ENCODE measurements around the gene HOMER2.

The HOMER2 gene

DNA sequence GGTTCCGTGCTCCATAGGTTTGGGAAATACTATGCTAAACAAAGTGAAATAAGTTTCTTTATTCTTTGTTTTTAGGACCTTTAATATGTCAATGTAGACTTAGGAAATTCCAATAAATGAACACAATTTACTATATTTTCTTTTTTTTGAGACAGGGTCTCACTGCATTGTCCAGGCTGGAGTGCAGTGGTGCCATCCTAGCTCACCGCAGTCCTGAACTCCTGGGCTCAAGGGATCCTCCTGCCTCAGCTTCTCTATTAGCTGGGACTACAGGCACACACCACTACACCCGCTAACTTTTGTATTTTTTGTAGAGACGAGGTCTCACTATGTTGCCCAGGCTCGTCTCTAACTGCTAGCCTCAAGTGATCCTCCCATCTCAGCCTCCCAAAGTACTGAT is 12.4 kb upstream of the HOMER2 start:
- Histone ChIP-seq H3K27ac (ENCODE audit: low read depth, low read length) (no peak overlapping the region), H3K27me3 (ENCODE audit: insufficient read depth, low read length) (no peaks in the 10 kb centered on the region), H3K4me3 (ENCODE audit: low read depth, low read length) (no peak overlapping the region), H3K4me1 (ENCODE audit: control insufficient read depth, insufficient read depth, low read length, unreplicated experiment) (no peaks in the 10 kb centered on the region), H3K79me2 (ENCODE audit: control insufficient read depth, insufficient read depth, low read length, unreplicated experiment) (no peaks in the 10 kb centered on the region), H3K36me3 (ENCODE audit: insufficient read depth, low read length) (no peaks in the 10 kb centered on the region), H2AFZ (ENCODE audit: low read length, unreplicated experiment) (no peak overlapping the region)

DNA sequence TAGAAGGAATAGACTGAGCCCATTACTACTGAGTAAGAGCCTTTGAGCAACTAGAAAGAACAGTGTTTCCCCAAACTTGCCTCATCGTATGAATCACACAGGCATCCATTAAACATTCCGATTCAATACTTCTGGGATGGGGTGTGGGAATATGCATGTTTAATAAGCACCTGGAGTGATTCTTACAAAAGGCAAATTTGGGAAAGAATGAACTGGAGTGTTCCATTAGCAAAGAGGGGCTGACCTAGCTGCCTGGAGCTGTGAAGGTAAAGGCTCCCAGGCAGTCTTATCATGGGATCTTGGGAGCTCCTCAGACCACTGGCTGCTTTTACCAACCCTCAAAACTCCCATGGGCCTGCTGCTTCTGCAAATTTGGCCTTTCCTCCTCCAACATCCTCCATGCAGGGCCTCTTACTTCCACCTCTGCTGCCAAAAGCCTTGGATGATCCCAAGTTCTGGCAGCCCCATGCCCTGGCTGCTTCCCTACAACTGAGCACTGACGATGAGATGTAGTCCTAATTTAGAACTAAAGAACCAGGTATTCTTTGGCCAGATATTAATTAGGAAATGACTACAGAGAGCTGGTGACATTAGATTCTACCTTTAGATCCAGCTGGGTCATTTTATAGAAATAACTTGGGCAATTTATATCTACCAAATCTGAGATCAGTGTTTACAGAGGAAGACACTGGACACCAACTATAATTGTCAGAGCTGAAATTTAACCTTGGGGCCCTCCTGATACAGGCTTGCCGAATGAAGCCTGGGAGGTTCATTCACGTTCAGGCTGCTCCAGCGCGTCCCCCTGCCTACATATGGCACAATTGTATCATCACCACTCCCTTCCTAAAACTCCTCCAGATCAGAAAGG is 11.2 kb upstream of the HOMER2 start:
- Histone ChIP-seq H3K4me1 (ENCODE audit: control insufficient read depth, insufficient read depth, low read length, unreplicated experiment) (no peaks in the 10 kb centered on the region), H3K79me2 (ENCODE audit: control insufficient read depth, insufficient read depth, low read length, unreplicated experiment) (no peaks in the 10 kb centered on the region), H3K27me3 (ENCODE audit: insufficient read depth, low read length) (no peaks in the 10 kb centered on the region), H3K4me3 (ENCODE audit: low read depth, low read length) (no peak overlapping the region), H3K36me3 (ENCODE audit: insufficient read depth, low read length) (no peaks in the 10 kb centered on the region), H2AFZ (ENCODE audit: low read length, unreplicated experiment) (no peak overlapping the region), H3K27ac (ENCODE audit: low read depth, low read length) (no peak overlapping the region)

- H3K79me2 ChIP-seq (ENCODE audit: control insufficient read depth, insufficient read depth, low read length, unreplicated experiment) = no peaks in the 10 kb centered on the region
- no peaks in the 10 kb centered on the region for H3K36me3 ChIP-seq (ENCODE audit: insufficient read depth, low read length)
- no peak overlapping the region for H3K27ac ChIP-seq (ENCODE audit: low read depth, low read length)
- no peak overlapping the region for H2AFZ ChIP-seq (ENCODE audit: low read length, unreplicated experiment)
- H3K27me3 ChIP-seq (ENCODE audit: insufficient read depth, low read length) = no peaks in the 10 kb centered on the region
- H3K4me1 ChIP-seq (ENCODE audit: control insufficient read depth, insufficient read depth, low read length, unreplicated experiment) = no peaks in the 10 kb centered on the region
- no peak overlapping the region for H3K4me3 ChIP-seq (ENCODE audit: low read depth, low read length)
These were observed 8.2 kb upstream of the HOMER2 start for GRCh38 chr15:82960766-82961165.

DNA sequence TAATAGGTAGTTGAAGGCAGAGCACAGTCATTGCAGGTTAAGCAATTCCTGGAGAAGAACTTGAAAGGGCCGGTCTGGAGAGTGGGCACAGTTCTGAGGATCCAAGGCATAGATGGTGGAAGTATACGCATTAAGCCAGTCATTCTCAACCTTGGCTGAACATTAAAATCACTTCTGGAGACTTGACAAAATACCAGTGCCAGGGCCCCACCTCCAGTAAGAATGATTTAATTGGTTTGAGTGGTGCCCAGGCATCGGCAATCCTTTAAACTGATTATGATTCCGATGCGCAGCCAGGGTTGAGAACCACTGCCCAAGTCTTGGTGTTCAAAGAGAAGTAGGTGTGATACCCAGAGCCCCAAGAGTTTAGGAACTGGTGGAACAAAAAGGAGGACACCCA is 6.9 kb upstream of the HOMER2 start:
- H3K36me3 ChIP-seq (ENCODE audit: insufficient read depth, low read length) = no peaks in the 10 kb centered on the region
- no peak overlapping the region for H3K4me3 ChIP-seq (ENCODE audit: low read depth, low read length)
- no peaks in the 10 kb centered on the region for H3K79me2 ChIP-seq (ENCODE audit: control insufficient read depth, insufficient read depth, low read length, unreplicated experiment)
- H3K27ac ChIP-seq (ENCODE audit: low read depth, low read length) = no peak overlapping the region
- H3K4me1 ChIP-seq (ENCODE audit: control insufficient read depth, insufficient read depth, low read length, unreplicated experiment) = no peaks in the 10 kb centered on the region
- H2AFZ ChIP-seq (ENCODE audit: low read length, unreplicated experiment) = no peak overlapping the region
- H3K27me3 ChIP-seq (ENCODE audit: insufficient read depth, low read length) = no peaks in the 10 kb centered on the region

GRCh38 chr15:82958638-82959037 is 6.1 kb upstream of the HOMER2 start:
- no peaks in the 10 kb centered on the region for H3K4me1 ChIP-seq (ENCODE audit: control insufficient read depth, insufficient read depth, low read length, unreplicated experiment)
- no peak overlapping the region for H2AFZ ChIP-seq (ENCODE audit: low read length, unreplicated experiment)
- no peaks in the 10 kb centered on the region for H3K79me2 ChIP-seq (ENCODE audit: control insufficient read depth, insufficient read depth, low read length, unreplicated experiment)
- no peaks in the 10 kb centered on the region for H3K27me3 ChIP-seq (ENCODE audit: insufficient read depth, low read length)
- no peak overlapping the region for H3K4me3 ChIP-seq (ENCODE audit: low read depth, low read length)
- no peaks in the 10 kb centered on the region for H3K36me3 ChIP-seq (ENCODE audit: insufficient read depth, low read length)
- H3K27ac ChIP-seq (ENCODE audit: low read depth, low read length) = no peak overlapping the region

- H3K27me3 ChIP-seq (ENCODE audit: insufficient read depth, low read length) = peaks cover 3% of the 10 kb centered on the region
- H3K79me2 ChIP-seq (ENCODE audit: control insufficient read depth, insufficient read depth, low read length, unreplicated experiment) = no peaks in the 10 kb centered on the region
- H2AFZ ChIP-seq (ENCODE audit: low read length, unreplicated experiment) = peak overlapping the region; percentile 20
- no peaks in the 10 kb centered on the region for H3K36me3 ChIP-seq (ENCODE audit: insufficient read depth, low read length)
- H3K4me1 ChIP-seq (ENCODE audit: control insufficient read depth, insufficient read depth, low read length, unreplicated experiment) = no peaks in the 10 kb centered on the region
- H3K4me3 ChIP-seq (ENCODE audit: low read depth, low read length) = peak overlapping the region; percentile 77
- H3K27ac ChIP-seq (ENCODE audit: low read depth, low read length) = no peak overlapping the region
These were observed 905 bp downstream of the HOMER2 start for GRCh38 chr15:82951472-82952157.

DNA sequence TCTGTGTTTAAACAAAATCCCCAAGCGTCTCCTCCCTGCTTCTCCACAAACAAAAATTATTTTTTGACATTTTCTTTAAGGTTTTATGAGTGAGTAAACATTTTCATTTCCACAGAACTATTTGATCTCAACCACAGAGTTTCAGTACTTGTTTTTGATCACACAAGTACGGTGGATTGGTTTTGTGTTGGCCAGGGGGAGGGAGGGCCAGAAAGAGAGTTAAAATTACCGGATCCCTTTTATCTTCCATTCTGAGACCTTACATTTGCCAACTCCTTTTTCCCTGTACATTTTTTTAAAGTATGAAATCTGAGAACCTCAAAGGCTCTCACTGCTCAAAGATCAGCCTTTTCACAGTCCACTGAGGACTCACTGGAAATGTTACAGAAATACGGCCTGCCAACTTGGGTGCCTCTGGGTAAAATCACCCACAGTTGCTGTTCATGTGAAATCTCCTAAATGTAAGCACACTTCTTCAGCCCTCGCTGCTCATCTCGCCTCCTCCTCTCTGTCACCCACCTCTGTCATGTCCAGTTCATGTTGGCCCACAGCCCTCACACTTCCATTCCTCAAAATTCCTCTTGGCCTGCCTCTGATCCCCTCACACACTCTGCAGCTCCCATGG is 1.7 kb downstream of the HOMER2 start:
- no peaks in the 10 kb centered on the region for H3K4me1 ChIP-seq (ENCODE audit: control insufficient read depth, insufficient read depth, low read length, unreplicated experiment)
- no peak overlapping the region for H3K4me3 ChIP-seq (ENCODE audit: low read depth, low read length)
- no peak overlapping the region for H3K27ac ChIP-seq (ENCODE audit: low read depth, low read length)
- H2AFZ ChIP-seq (ENCODE audit: low read length, unreplicated experiment) = no peak overlapping the region
- peaks cover 3% of the 10 kb centered on the region for H3K27me3 ChIP-seq (ENCODE audit: insufficient read depth, low read length)
- H3K79me2 ChIP-seq (ENCODE audit: control insufficient read depth, insufficient read depth, low read length, unreplicated experiment) = no peaks in the 10 kb centered on the region
- no peaks in the 10 kb centered on the region for H3K36me3 ChIP-seq (ENCODE audit: insufficient read depth, low read length)

DNA sequence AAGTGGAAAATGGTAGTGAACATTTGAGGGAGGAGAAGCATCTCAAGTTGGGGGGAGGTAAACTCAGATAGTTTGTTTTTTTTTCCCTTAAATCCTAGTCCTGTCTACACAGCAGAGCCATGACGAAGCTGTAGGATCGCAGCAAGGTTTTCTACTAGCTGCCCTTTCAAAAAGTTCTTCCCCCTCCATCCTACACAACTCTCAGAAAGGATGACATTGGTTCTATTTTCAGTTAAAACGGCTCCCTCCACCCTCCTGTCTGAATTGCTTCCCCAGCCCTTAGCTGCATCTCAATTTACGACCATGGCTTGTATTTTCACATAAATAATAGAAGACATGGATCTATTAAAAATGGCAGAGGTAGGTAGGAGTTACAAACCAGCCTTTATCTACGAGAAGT is 2.2 kb downstream of the HOMER2 start:
- Histone ChIP-seq H3K4me1 (ENCODE audit: control insufficient read depth, insufficient read depth, low read length, unreplicated experiment) (no peaks in the 10 kb centered on the region), H3K27me3 (ENCODE audit: insufficient read depth, low read length) (peaks cover 3% of the 10 kb centered on the region), H3K79me2 (ENCODE audit: control insufficient read depth, insufficient read depth, low read length, unreplicated experiment) (no peaks in the 10 kb centered on the region), H3K4me3 (ENCODE audit: low read depth, low read length) (no peak overlapping the region), H3K36me3 (ENCODE audit: insufficient read depth, low read length) (no peaks in the 10 kb centered on the region), H3K27ac (ENCODE audit: low read depth, low read length) (no peak overlapping the region), H2AFZ (ENCODE audit: low read length, unreplicated experiment) (no peak overlapping the region)

- peaks cover 9% of the 10 kb centered on the region for H3K4me1 ChIP-seq (ENCODE audit: control insufficient read depth, insufficient read depth, low read length, unreplicated experiment)
- peaks cover 3% of the 10 kb centered on the region for H3K27me3 ChIP-seq (ENCODE audit: insufficient read depth, low read length)
- H3K79me2 ChIP-seq (ENCODE audit: control insufficient read depth, insufficient read depth, low read length, unreplicated experiment) = no peaks in the 10 kb centered on the region
- no peaks in the 10 kb centered on the region for H3K36me3 ChIP-seq (ENCODE audit: insufficient read depth, low read length)
- H3K27ac ChIP-seq (ENCODE audit: low read depth, low read length) = no peak overlapping the region
- H2AFZ ChIP-seq (ENCODE audit: low read length, unreplicated experiment) = no peak overlapping the region
- no peak overlapping the region for H3K4me3 ChIP-seq (ENCODE audit: low read depth, low read length)
These were observed 6.3 kb downstream of the HOMER2 start for GRCh38 chr15:82946155-82946701.

GRCh38 chr15:82945326-82945725 is 7.2 kb downstream of the HOMER2 start:
- H3K36me3 ChIP-seq (ENCODE audit: insufficient read depth, low read length) = no peaks in the 10 kb centered on the region
- H3K79me2 ChIP-seq (ENCODE audit: control insufficient read depth, insufficient read depth, low read length, unreplicated experiment) = no peaks in the 10 kb centered on the region
- no peak overlapping the region for H3K27ac ChIP-seq (ENCODE audit: low read depth, low read length)
- H3K4me1 ChIP-seq (ENCODE audit: control insufficient read depth, insufficient read depth, low read length, unreplicated experiment) = peaks cover 9% of the 10 kb centered on the region
- H3K4me3 ChIP-seq (ENCODE audit: low read depth, low read length) = no peak overlapping the region
- no peak overlapping the region for H2AFZ ChIP-seq (ENCODE audit: low read length, unreplicated experiment)
- H3K27me3 ChIP-seq (ENCODE audit: insufficient read depth, low read length) = peaks cover 3% of the 10 kb centered on the region
